AG04450 (cell line): Measurements from ENCODE around the gene DDX3X. TPM values are rescaled to one million over a fixed set of nuclear protein-coding genes. Genes with fewer than 3 reads are reported as not detected.

Experiments used
- CTCF ChIA-PET: fragments of 300-600, 350-600 bp; formaldehyde crosslinking; extraction: SDS; loops from one replicate; lab custom pipeline; 2022; ENCODE audit warnings: antibody characterized with exemption, inconsistent platforms; lab: Charles Lee
- POLR2A ChIA-PET: fragments of 350-600 bp; formaldehyde crosslinking; extraction: SDS; loops from one replicate; lab custom pipeline; 2021; ENCODE audit warnings: antibody characterized with exemption, inconsistent platforms; lab: Yijun Ruan, JAX
- DNase-seq: peaks from one replicate; pipeline ENCODE4 v3.0.0-alpha.2; 2011; ENCODE audit warnings: low read depth, low spot score
- H3K27ac ChIP-seq: one replicate; pipeline ENCODE4 v1.5.1; 2012; ENCODE audit warnings: low read depth, low read length, control low read depth
- H3K27me3 ChIP-seq: one replicate; pipeline ENCODE4 v1.6.0; 2012; ENCODE audit warnings: low read length; ENCODE audit not compliant: control insufficient read depth, insufficient read depth
- H3K4me3 ChIP-seq: 2 replicates; pipeline ENCODE4 v1.5.1; 2011; ENCODE audit warnings: mild to moderate bottlenecking, low read depth, low read length, control low read depth
- H3K9me3 ChIP-seq: 2 replicates; pipeline ENCODE4 v1.5.1; 2012; ENCODE audit warnings: low read length; ENCODE audit not compliant: control insufficient read depth, insufficient read depth
- polyA plus RNA-seq: library from polyadenylated mRNA; depleted of rRNA; stranded (reverse); fragments of >200 nt; gene quantifications from 2 replicates; pipeline ENCODE4 v1.2.3, GENCODE V29; 2011
- TF ChIP-seq, protein P1 (sequence below): IDR thresholded peaks from 2 replicates; pipeline ENCODE4 v1.5.1; 2011; ENCODE audit warnings: low read depth, low read length, control low read depth, inconsistent platforms

The DDX3X gene
- polyA plus RNA-seq, 1 experiment: 110 TPM

DNA sequence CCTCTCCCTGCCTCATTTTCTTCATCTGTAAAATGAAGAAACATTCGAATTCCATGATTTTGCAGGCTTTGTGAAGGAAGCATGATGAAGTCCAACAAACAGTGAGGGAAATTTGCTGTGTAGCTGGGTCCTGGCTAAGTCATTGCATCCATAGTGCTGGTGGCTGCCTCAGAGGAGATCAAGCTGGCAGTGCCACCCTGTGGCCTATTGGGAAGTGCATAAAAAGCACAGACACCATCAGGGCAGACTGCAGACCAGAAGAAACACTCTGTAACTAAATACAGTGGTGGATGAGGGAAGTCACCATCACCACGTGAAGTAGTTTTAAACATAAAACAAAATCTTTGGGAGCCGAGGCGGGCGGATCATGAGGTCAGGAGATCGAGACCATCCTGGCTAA lies 40.7 kb upstream of the DDX3X start:
- ChIA-PET CTCF (no interaction called here), POLR2A (no interaction called here)
- no peak overlapping the region for H3K27ac ChIP-seq
- TF ChIP-seq, protein P1, sequence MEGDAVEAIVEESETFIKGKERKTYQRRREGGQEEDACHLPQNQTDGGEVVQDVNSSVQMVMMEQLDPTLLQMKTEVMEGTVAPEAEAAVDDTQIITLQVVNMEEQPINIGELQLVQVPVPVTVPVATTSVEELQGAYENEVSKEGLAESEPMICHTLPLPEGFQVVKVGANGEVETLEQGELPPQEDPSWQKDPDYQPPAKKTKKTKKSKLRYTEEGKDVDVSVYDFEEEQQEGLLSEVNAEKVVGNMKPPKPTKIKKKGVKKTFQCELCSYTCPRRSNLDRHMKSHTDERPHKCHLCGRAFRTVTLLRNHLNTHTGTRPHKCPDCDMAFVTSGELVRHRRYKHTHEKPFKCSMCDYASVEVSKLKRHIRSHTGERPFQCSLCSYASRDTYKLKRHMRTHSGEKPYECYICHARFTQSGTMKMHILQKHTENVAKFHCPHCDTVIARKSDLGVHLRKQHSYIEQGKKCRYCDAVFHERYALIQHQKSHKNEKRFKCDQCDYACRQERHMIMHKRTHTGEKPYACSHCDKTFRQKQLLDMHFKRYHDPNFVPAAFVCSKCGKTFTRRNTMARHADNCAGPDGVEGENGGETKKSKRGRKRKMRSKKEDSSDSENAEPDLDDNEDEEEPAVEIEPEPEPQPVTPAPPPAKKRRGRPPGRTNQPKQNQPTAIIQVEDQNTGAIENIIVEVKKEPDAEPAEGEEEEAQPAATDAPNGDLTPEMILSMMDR: no peak
- no peaks in the 10 kb centered on the region; the same call in 1 of the 2 replicates for H3K9me3 ChIP-seq
- H3K4me3 ChIP-seq: no peak overlapping the region
- DNase-seq: no peak
- H3K27me3 ChIP-seq: no peaks in the 10 kb centered on the region

DNA sequence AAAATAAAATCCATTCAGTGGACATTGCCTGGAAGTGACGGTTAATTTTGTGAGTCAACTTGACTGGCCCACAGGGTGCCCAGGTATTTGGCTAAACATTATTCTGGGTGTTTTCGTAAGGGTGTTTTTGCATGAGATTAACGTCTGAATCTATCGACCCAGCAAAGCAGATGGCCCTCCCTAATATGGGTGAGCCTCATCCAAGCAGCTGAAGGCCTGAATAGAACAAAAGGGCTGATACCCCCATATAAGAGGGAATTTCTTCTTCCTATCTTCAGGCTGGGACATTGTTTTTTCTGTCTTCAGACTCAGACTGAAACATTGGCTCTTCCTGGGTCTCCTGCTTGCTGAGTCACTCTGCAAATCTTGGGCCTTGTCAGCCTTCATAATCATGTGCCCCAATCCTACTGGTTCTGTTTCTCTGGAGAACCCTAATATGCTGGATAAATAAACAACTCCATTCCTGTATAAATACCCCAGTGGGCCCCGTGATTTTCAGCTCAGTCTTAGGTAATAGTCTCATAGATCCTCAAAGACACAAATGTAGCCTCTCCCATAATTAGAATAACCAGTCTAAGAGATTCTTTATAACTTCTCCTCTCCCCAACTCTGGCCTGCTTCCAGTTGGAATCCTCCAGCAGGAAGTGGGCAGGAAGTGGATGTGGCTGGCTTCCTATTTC lies 33.1 kb upstream of the DDX3X start:
- DNase-seq: no peak
- ChIA-PET POLR2A (interaction anchor here (0.7 to 1.9 kb wide), 2 partner anchors 25 to 33 kb away, joined by 3 to 9 read pairs; partner anchors contain the start of gene DDX3X), CTCF (no interaction called here)
- Histone ChIP-seq H3K9me3 (no peaks in the 10 kb centered on the region), H3K27me3 (no peaks in the 10 kb centered on the region), H3K27ac (peak overlapping the region; percentile 73), H3K4me3 (no peak overlapping the region)
- TF ChIP-seq, protein P1: no peak

DNA sequence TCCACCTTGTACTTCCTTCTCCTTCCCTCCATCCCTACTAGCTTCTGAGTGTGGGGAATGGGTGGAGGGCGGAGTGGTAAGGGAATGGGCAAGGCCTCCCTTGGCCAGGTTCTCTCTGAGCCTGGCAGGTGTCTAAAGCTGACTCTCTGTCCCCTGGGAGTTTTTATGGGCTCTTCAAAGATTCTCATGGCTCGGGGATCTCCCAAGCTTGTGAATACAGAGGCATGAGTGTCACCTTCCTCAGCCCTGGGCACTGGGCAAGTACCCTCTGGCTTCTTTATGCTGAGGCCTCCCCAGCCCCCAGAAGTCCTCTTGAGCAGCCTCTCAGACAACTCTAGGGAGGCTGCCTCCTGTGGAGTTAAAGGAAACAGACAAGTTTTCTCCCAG lies 32.5 kb upstream of the DDX3X start:
- peak overlapping the region; percentile 73 for H3K27ac ChIP-seq
- ChIA-PET CTCF (no interaction called here), POLR2A (interaction anchor here (0.7 kb wide), 1 partner anchor 25 kb away, joined by 3 read pairs; no protein-coding TSS in a partner anchor)
- H3K27me3 ChIP-seq: no peaks in the 10 kb centered on the region
- H3K9me3 ChIP-seq: no peaks in the 10 kb centered on the region
- no peak overlapping the region for H3K4me3 ChIP-seq
- TF ChIP-seq, protein P1: no peak
- DNase-seq: no peak

DNA sequence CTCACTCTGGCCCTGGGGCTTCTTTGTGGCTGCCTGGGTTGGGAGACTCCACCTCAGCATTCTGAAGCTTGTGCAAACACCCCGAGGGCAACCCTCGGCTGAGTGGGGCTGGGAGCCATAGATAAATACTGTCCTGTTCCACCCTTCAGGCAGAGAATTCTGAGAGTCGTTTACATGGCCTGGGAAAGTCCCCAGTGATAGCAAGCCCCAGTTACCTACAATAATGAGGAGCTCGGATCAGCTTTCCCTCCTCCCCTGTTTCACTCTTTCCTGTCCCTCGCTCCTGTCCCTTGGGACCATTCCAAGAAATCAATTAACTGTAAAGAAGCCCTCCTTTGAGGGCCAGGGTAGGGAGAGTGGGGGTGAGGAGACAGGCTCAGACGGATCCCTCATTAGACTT lies 31.6 kb upstream of the DDX3X start:
- ChIA-PET POLR2A (interaction anchor here (1.2 kb wide), 1 partner anchor 31 kb away, joined by 4 read pairs; the partner anchor contains the start of gene DDX3X), CTCF (interaction anchor here (0.6 kb wide), 1 partner anchor 13 kb away, joined by 5 read pairs; no protein-coding TSS in a partner anchor)
- no peaks in the 10 kb centered on the region for H3K27me3 ChIP-seq
- no peak overlapping the region for H3K27ac ChIP-seq
- no peak for DNase-seq
- H3K9me3 ChIP-seq: no peaks in the 10 kb centered on the region
- TF ChIP-seq, protein P1: no peak
- H3K4me3 ChIP-seq: no peak overlapping the region

DNA sequence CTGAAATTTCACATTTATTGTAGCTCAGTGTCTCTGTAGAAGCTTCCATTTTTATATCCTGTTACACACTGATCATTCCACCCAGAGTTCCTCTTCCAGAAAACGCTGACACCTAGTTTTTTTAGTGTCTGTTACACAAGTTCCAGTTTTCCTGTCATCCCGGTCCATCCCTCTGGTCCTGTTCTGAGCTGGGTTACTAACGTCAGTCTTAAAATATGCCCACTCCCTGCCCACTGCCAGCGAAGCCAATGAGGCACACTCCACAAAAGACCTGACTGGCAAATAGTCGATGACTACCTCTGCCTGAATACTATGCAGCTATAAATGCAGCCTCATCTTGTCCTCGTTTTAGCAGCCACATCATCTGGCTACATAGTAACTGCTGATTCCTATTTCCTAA lies 30.9 kb upstream of the DDX3X start:
- CTCF ChIA-PET: interaction anchor here (0.6 kb wide), 1 partner anchor 12 kb away, joined by 5 read pairs; no protein-coding TSS in a partner anchor
- Histone ChIP-seq H3K27ac (no peak overlapping the region), H3K9me3 (no peaks in the 10 kb centered on the region), H3K27me3 (no peaks in the 10 kb centered on the region), H3K4me3 (no peak overlapping the region)
- no peak for DNase-seq
- POLR2A ChIA-PET: interaction anchor here (1.2 kb wide), 1 partner anchor 30 kb away, joined by 4 read pairs; the partner anchor contains the start of gene DDX3X
- TF ChIP-seq, protein P1: no peak
